Tibial nerve (tissue), 4 donors: ENCODE measurements around the gene TAOK3. TPM values are rescaled to one million over a fixed set of nuclear protein-coding genes. Genes with fewer than 3 reads are reported as not detected.

Source experiments
- DNase-seq, 2 donors: peaks; one replicate each; pipeline ENCODE4 v3.0.0-alpha.2; 2019; ENCODE audit warnings: low spot score in 2 of 2
- H3K27ac ChIP-seq, 4 donors: fragments of 200-600 bp; sonication (generic) in 3 of 4; one replicate each; pipeline ENCODE4 v1.5.1; 2017 to 2019; ENCODE audit warnings: mild to moderate bottlenecking in 1 of 4
- H3K27me3 ChIP-seq, 2 donors: fragments of 200-600 bp; sonication (generic) in 1 of 2; one replicate each; pipeline versions ENCODE4 v1.5.1 to v1.6.0; 2017 to 2019
- H3K36me3 ChIP-seq, 3 donors: fragments of 200-600 bp; sonication (generic); one replicate each; pipeline ENCODE4 v1.5.1; 2018 to 2019
- H3K4me1 ChIP-seq, 4 donors: fragments of 200-600 bp; sonication (generic) in 3 of 4; one replicate each; pipeline ENCODE4 v1.5.1; 2017 to 2019
- H3K4me3 ChIP-seq, 4 donors: fragments of 200-600 bp; sonication (generic) in 3 of 4; one replicate each; pipeline ENCODE4 v1.5.1; 2017 to 2019; ENCODE audit warnings: mild to moderate bottlenecking in 1 of 4, moderate library complexity in 1 of 4
- H3K9me3 ChIP-seq, 4 donors: fragments of 200-600 bp; sonication (generic) in 3 of 4; one replicate each; pipeline ENCODE4 v1.5.1; 2017 to 2019
- CTCF ChIP-seq, 5 experiments: fragments of 200-600 bp in 3 of 5; fragments of 450-650 bp in 2 of 5; sonication (generic) in 3 of 5; IDR thresholded peaks; one replicate each; pipeline ENCODE4 v1.5.1; 2016 to 2019; ENCODE audit warnings: antibody characterized with exemption in 5 of 5, mild to moderate bottlenecking in 3 of 5, moderate library complexity in 2 of 5
- EP300 ChIP-seq, 2 donors: sonication (generic); formaldehyde crosslinking; IDR thresholded peaks; one replicate each; pipeline ENCODE4 v1.6.1; 2017; ENCODE audit warnings: antibody characterized with exemption in 2 of 2, mild to moderate bottlenecking in 1 of 2
- POLR2A ChIP-seq, 2 donors: fragments of 450-650 bp; IDR thresholded peaks; one replicate each; pipeline ENCODE4 v1.6.1; 2017; ENCODE audit warnings: antibody characterized with exemption in 2 of 2, mild to moderate bottlenecking in 2 of 2, moderate library complexity in 2 of 2
- WGBS, 2 donors: methylation state at CpG; one replicate each; pipeline ENCODE4 v1.1.5; 2018; 5-methylcytosine and 5-hydroxymethylcytosine counted together
- total RNA-seq, 4 donors: library from RNA; depleted of rRNA; stranded (reverse); fragments of >200 nt; gene quantifications; one replicate each; pipeline ENCODE4 v1.1.0, GENCODE V29; 2016

TAOK3 gene
- total RNA-seq, 4 donors from 2014 or later = 43.7 to 99.0 (median 59.6) TPM

GRCh38 chr12:118398524-118398923 is 25.8 kb upstream of the TAOK3 start:
- TF ChIP-seq CTCF (IDR thresholded peaks at IDR 0.05) = no peak
- TF ChIP-seq POLR2A (IDR thresholded peaks at IDR 0.05) = no peak
- no peak for TF ChIP-seq EP300 (IDR thresholded peaks at IDR 0.05)
- no peak overlapping the region for H3K27ac ChIP-seq
- no peak for DNase-seq
- peaks cover 2 to 83% (median 13%) of the 10 kb centered on the region in 3 donors for H3K36me3 ChIP-seq
- no peaks in the 10 kb centered on the region for H3K27me3 ChIP-seq
- H3K4me1 ChIP-seq = peaks cover 0 to 33% (median 6%) of the 10 kb centered on the region in 4 donors
- H3K4me3 ChIP-seq = no peak overlapping the region
- WGBS, 2 donors = 63 to 71% methylated on average over 2 of the region's 2 CpGs
- no peaks in the 10 kb centered on the region for H3K9me3 ChIP-seq

- Histone ChIP-seq H3K9me3 (no peaks in the 10 kb centered on the region), H3K36me3 (peaks cover 0 to 83% (median 13%) of the 10 kb centered on the region in 3 donors), H3K4me3 (no peak overlapping the region), H3K27me3 (no peaks in the 10 kb centered on the region), H3K27ac (peak overlapping the region in 2 of 4 donors; percentile 4 to 10), H3K4me1 (peaks cover 0 to 33% (median 6%) of the 10 kb centered on the region in 4 donors)
- DNase-seq = no peak
- TF ChIP-seq POLR2A (IDR thresholded peaks at IDR 0.05) = no peak
- TF ChIP-seq EP300 (IDR thresholded peaks at IDR 0.05) = no peak
- WGBS, 2 donors = 49 to 54% methylated on average over 10 of the region's 10 CpGs
These were observed 25.2 kb upstream of the TAOK3 start for GRCh38 chr12:118397708-118398440.

GRCh38 chr12:118391836-118392235 is 19.1 kb upstream of the TAOK3 start:
- 93 to 100% methylated on average over 1 of the region's 1 CpG for WGBS, 2 donors
- Histone ChIP-seq H3K9me3 (no peaks in the 10 kb centered on the region), H3K4me1 (peaks cover 0 to 10% (median 0%) of the 10 kb centered on the region in 4 donors), H3K36me3 (peaks cover 5 to 98% (median 11%) of the 10 kb centered on the region in 3 donors), H3K4me3 (no peak overlapping the region), H3K27me3 (no peaks in the 10 kb centered on the region), H3K27ac (peak overlapping the region in 1 of 4 donors; percentile 8)
- no peak for TF ChIP-seq EP300 (IDR thresholded peaks at IDR 0.05)
- TF ChIP-seq POLR2A (IDR thresholded peaks at IDR 0.05) = no peak
- no peak for TF ChIP-seq CTCF (IDR thresholded peaks at IDR 0.05)
- no peak for DNase-seq

- Histone ChIP-seq H3K9me3 (no peaks in the 10 kb centered on the region), H3K4me3 (no peak overlapping the region), H3K27ac (no peak overlapping the region), H3K4me1 (peaks cover 0 to 10% (median 0%) of the 10 kb centered on the region in 4 donors), H3K36me3 (peaks cover 5 to 100% (median 11%) of the 10 kb centered on the region in 3 donors), H3K27me3 (no peaks in the 10 kb centered on the region)
- TF ChIP-seq CTCF (IDR thresholded peaks at IDR 0.05) (no peak), POLR2A (IDR thresholded peaks at IDR 0.05) (no peak), EP300 (IDR thresholded peaks at IDR 0.05) (no peak)
- 80 to 90% methylated on average over 2 of the region's 2 CpGs for WGBS, 2 donors
- no peak for DNase-seq
These were observed 18.7 kb upstream of the TAOK3 start for GRCh38 chr12:118391424-118391823.

GRCh38 chr12:118377884-118378470 is 5.3 kb upstream of the TAOK3 start:
- H3K36me3 ChIP-seq = peaks cover 0 to 44% (median 4%) of the 10 kb centered on the region in 3 donors
- peaks cover 0 to 50% (median 14%) of the 10 kb centered on the region in 4 donors for H3K4me1 ChIP-seq
- H3K27me3 ChIP-seq = no peaks in the 10 kb centered on the region
- DNase-seq = peak; percentile 42 to 71
- H3K9me3 ChIP-seq = no peaks in the 10 kb centered on the region
- H3K4me3 ChIP-seq = peak overlapping the region; percentile 90 to 98 (median 92)
- peak overlapping the region in 3 of 4 donors; percentile 89 to 97 (median 96) for H3K27ac ChIP-seq
- TF ChIP-seq CTCF (IDR thresholded peaks at IDR 0.05) (peak; percentile 83 to 98 (median 94)), EP300 (IDR thresholded peaks at IDR 0.05) (no peak)
- WGBS, 2 donors = 31 to 33% methylated on average over 8 of the region's 8 CpGs
